Measurements from ENCODE around the gene MACROD2. TPM values are rescaled to one million over a fixed set of nuclear protein-coding genes. Genes with fewer than 3 reads are reported as not detected.

Gene MACROD2
- total and polyA plus RNA-seq, 2 of the 4 experiments (the other 2 are of a cell fraction), result not detected

DNA sequence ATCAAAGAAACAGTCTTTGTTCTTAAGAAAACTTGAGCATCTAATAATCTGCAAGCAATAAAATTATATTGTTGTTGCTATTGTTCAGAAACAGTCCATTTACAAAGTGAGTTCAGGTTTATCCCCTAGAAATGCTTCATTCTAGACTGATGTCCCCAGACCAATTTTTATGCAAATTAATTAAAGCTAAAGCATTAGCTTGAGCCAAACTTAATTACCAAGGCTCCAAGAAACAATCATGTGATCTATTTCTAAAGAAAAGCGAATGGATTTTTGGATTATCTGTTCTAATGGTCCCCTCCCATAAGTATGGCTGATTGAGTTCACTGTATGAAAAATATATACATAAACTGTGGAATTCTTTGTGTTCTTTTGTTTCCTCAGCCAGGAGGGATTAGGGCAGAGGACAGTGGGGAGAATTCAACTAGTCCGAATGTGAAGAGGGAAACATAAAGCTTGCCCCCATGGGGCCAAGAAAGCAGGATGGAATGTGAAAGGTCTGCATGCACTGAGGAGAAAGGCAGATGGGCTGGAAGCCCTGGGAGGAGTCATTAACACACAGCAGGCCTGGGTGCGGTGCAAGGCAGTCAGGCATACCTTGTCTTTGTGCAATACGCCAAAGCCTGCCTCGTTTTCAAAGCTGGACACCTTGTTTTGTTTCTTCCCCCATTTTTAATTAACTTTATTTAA, 1980.9 kb downstream of the MACROD2 start:
- no TSS peak for BruUV-seq (replicated peaks)
- peaks cover 9% of the 10 kb centered on the region for H3K9me3 ChIP-seq (ENCODE audit: control insufficient read depth, insufficient read depth, low read length)
- POLR2A ChIA-PET (ENCODE audit: unreplicated experiment), result no interaction called here
- H4K8ac ChIP-seq (ENCODE audit: low read depth in 2 of 2, low read length in 2 of 2), result no peak overlapping the region
- no peak overlapping the region for H3K23ac ChIP-seq (ENCODE audit: low read depth, low read length)
- no peak for TF ChIP-seq FOS (IDR thresholded peaks at IDR 0.05; ENCODE audit: low read depth, low read length)
- TF ChIP-seq BHLHE40 (IDR thresholded peaks at IDR 0.05; ENCODE audit: low read depth, low read length), result no peak
- TF ChIP-seq RCOR1 (IDR thresholded peaks at IDR 0.05; ENCODE audit: insufficient replicate concordance, low read length), result no peak
- TF ChIP-seq MAFK (IDR thresholded peaks at IDR 0.05; ENCODE audit: low read depth, low read length), result no peak
- TF ChIP-seq SMC3 (IDR thresholded peaks at IDR 0.05; ENCODE audit: low read depth, low read length), result no peak
- no peak for TF ChIP-seq MAZ (IDR thresholded peaks at IDR 0.05; ENCODE audit: borderline replicate concordance, low read depth, low read length)
- no peak for TF ChIP-seq RFX5 (IDR thresholded peaks at IDR 0.05; ENCODE audit: low read depth, low read length)
- TF ChIP-seq, protein P1, sequence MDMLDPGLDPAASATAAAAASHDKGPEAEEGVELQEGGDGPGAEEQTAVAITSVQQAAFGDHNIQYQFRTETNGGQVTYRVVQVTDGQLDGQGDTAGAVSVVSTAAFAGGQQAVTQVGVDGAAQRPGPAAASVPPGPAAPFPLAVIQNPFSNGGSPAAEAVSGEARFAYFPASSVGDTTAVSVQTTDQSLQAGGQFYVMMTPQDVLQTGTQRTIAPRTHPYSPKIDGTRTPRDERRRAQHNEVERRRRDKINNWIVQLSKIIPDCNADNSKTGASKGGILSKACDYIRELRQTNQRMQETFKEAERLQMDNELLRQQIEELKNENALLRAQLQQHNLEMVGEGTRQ (IDR thresholded peaks at IDR 0.05; ENCODE audit: low read depth, low read length), result no peak
- no peak for TF ChIP-seq POLR2A (IDR thresholded peaks at IDR 0.05; ENCODE audit: low read depth, low read length)
- TF ChIP-seq CHD1 (IDR thresholded peaks at IDR 0.05; ENCODE audit: low read depth, low read length), result no peak
- TF ChIP-seq, protein P2, sequence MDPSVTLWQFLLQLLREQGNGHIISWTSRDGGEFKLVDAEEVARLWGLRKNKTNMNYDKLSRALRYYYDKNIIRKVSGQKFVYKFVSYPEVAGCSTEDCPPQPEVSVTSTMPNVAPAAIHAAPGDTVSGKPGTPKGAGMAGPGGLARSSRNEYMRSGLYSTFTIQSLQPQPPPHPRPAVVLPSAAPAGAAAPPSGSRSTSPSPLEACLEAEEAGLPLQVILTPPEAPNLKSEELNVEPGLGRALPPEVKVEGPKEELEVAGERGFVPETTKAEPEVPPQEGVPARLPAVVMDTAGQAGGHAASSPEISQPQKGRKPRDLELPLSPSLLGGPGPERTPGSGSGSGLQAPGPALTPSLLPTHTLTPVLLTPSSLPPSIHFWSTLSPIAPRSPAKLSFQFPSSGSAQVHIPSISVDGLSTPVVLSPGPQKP (IDR thresholded peaks at IDR 0.05; ENCODE audit: borderline replicate concordance, low read depth, low read length), result no peak
- TF ChIP-seq NFE2L2 (IDR thresholded peaks at IDR 0.05; ENCODE audit: low read depth, low read length), result no peak
- no peak for TF ChIP-seq MXI1 (IDR thresholded peaks at IDR 0.05; ENCODE audit: borderline replicate concordance, low read depth, low read length)
- TF ChIP-seq CEBPB (IDR thresholded peaks at IDR 0.05; ENCODE audit: low read depth, low read length), result no peak
- TF ChIP-seq, protein P3, sequence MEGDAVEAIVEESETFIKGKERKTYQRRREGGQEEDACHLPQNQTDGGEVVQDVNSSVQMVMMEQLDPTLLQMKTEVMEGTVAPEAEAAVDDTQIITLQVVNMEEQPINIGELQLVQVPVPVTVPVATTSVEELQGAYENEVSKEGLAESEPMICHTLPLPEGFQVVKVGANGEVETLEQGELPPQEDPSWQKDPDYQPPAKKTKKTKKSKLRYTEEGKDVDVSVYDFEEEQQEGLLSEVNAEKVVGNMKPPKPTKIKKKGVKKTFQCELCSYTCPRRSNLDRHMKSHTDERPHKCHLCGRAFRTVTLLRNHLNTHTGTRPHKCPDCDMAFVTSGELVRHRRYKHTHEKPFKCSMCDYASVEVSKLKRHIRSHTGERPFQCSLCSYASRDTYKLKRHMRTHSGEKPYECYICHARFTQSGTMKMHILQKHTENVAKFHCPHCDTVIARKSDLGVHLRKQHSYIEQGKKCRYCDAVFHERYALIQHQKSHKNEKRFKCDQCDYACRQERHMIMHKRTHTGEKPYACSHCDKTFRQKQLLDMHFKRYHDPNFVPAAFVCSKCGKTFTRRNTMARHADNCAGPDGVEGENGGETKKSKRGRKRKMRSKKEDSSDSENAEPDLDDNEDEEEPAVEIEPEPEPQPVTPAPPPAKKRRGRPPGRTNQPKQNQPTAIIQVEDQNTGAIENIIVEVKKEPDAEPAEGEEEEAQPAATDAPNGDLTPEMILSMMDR (conservative IDR thresholded peaks at IDR 0.05; ENCODE audit: low read depth, low read length), result no peak
- TF ChIP-seq RAD21 (IDR thresholded peaks at IDR 0.05; ENCODE audit: low read length), result no peak
- in situ Hi-C loops (cut with MboI; ENCODE audit: low sequenced_read_pairs), result no loop called here
- no peaks in the 10 kb centered on the region for H3K36me3 ChIP-seq (ENCODE audit: control insufficient read depth, insufficient read depth, low read length)
- H2BK5ac ChIP-seq (ENCODE audit: low read depth, low read length, poor library complexity, severe bottlenecking), result no peak overlapping the region
- no peak overlapping the region for H3K9ac ChIP-seq (ENCODE audit: low read depth, low read length)
- dilution Hi-C loops (cut with HindIII; ENCODE audit: low sequenced_read_pairs, unreplicated experiment), result no loop called here
- H3K56ac ChIP-seq (ENCODE audit: extremely low read depth, insufficient read depth, low read length), result no peak overlapping the region
- intact Hi-C loops (cut with micrococcal nuclease), result no loop called here
- ATAC-seq (ENCODE audit: low read depth), result no peak
- no peak overlapping the region for H3K4me2 ChIP-seq (ENCODE audit: low read depth, low read length)
- H2BK120ac ChIP-seq (ENCODE audit: low read depth, low read length), result no peak overlapping the region
- H2BK20ac ChIP-seq (ENCODE audit: low read depth, low read length), result no peak overlapping the region
- no peak overlapping the region for H4K5ac ChIP-seq (ENCODE audit: low read depth, low read length)
- no peak overlapping the region for H2AK9ac ChIP-seq (replicated peaks; ENCODE audit: low read depth, low read length, poor library complexity)
- no peak overlapping the region for H2AFZ ChIP-seq (replicated peaks; ENCODE audit: low read length, poor library complexity)
- H2BK15ac ChIP-seq (ENCODE audit: low read depth, low read length), result no peak overlapping the region
- DNase-seq, result no peak
- no peaks in the 10 kb centered on the region for H3K79me1 ChIP-seq (ENCODE audit: low read depth in 1 of 2, low read length in 2 of 2)
- no peaks in the 10 kb centered on the region for H3K4me1 ChIP-seq (ENCODE audit: control insufficient read depth, insufficient read depth, low read length)
- no peaks in the 10 kb centered on the region for H4K20me1 ChIP-seq (ENCODE audit: insufficient read depth, low read length)
- H3K9me1 ChIP-seq (ENCODE audit: insufficient read depth, low read length), result no peaks in the 10 kb centered on the region
- H3K27me3 ChIP-seq (ENCODE audit: control insufficient read depth, insufficient read depth, low read length), result no peaks in the 10 kb centered on the region
- no CpG with 5 or more reads among the region's 5 CpGs for WGBS, 2 experiments (ENCODE audit: extremely low coverage in 2 of 2, insufficient read length in 1 of 2)
- no peak overlapping the region for H4K91ac ChIP-seq (ENCODE audit: insufficient read depth, low read depth, low read length)
- no peak overlapping the region for H3K14ac ChIP-seq (replicated peaks; ENCODE audit: low read depth, low read length)
- H3K27ac ChIP-seq (ENCODE audit: insufficient read depth, low read length), result no peak overlapping the region
- CTCF ChIA-PET, result no interaction called here
- no peak overlapping the region for H3K18ac ChIP-seq (ENCODE audit: low read depth, low read length)
- no peak overlapping the region for H2AK5ac ChIP-seq (ENCODE audit: low read depth, low read length)
- H3K4ac ChIP-seq (ENCODE audit: low read depth, low read length), result no peak overlapping the region
- H3K4me3 ChIP-seq (ENCODE audit: insufficient read depth, low read depth, low read length), result no peak overlapping the region

Data from IMR-90 (cell line).